COLO829 (cell line): ENCODE results near the gene INKA1.
"Not testable (repeated sequence)": the region's sequence is repeated elsewhere in the genome, so short reads cannot be mapped to it uniquely, and the experiment has no call there.

Experiments used
- DNase-seq: peaks from one replicate; pipeline ENCODE4 v3.0.0; 2012; ENCODE audit warnings: low spot score

The INKA1 gene

DNA sequence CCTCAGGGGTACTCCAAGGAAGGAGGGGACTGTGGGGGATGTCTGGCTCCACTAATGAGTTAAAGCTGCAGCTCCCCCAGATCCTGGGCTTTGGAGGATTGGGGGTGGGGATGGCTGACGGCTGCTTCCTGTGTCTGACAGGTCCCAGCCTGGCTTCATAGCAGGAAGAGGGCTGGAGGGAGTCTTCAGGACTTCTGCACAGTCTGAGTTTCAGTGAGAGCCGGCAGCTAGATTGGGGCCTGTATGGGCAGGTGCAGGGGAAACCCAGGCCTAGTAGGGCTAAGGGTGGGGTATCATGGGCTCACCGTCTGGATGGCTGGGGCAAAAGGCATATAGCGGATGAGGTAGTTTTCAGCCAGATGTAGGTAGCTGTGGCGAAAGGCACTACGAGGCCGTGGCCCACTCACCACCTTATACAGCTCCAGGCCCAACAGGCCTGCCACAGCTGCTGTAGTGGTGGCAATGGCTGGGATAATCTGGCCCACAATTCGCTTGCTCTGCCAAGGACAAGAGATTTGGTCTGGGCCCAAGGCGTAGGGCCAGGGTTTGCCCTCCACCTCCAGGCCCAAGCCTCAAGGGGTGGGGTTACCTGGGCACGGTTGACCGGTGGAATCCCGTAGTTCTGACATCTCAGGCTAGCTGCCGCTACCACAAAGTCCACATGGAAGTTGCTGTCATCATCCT is 4.5 kb downstream of the INKA1 start:
- DNase-seq = no peak

DNA sequence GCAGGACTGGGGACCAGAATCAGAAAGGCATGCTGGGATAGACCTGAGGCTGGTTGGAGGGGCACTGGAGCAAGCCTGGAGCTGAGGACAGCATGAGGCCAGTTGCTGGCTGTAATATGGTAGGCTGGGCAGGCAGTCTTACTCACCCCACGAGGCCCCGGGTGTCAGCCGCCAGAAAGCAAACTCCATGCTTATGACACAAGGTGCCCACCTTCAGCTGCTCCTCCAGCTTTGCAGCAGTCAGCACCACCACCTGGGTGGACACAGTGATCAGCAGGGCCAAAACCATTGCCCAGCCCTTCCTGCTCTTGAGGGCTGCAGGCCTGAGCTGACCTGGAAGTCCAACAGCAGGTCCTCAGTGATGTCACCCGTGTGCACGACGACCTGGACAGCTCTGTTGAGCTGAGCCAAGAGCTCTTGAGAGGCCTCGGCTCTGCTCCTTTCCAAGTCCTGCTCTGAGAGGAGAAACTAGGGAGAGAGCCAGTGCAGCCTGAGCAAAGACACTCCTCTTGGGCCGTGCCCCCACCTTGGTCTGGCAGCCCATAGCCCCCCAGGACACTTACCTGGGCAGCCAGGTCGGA is 9.9 kb downstream of the INKA1 start:
- no peak for DNase-seq

DNA sequence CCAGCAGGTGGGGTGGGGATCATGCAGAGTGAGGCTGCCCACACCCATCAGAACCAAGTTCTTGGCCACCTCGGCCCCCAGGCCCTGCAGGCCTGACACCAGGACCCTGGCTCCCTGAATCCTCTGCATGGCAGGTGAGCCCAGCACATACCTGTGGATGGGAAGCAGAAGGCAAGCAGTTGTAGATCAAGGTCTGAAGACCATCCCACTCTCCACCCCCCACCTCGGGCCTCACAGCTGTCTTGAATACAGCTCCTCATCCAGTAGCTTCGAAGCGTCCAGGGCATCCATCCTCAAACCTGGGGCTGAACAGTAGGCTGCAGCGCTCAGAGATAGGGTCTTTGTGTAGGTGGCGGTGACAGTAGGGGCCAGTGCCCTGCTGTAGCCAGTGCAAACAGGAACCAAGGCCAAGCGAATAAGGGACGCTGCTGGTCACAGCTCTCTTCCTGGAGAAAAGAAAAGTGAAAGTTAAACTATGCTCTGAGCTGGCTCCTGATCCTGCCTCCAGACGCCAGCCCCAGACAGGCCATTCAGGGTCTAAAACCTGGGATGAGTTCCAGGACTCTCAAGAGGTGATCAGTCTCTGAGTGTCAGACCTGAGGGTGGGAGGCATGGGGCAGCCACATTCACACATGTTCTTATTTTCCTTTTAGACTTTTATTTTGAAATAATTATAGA is 10.6 kb downstream of the INKA1 start, which contains the start of gene UBA7:
UBA7 (minus strand) TSS at position 457 of the 678 bp plus-strand sequence; CDS start at position 291, 166 bp downstream.
- DNase-seq = peak; percentile 78

DNA sequence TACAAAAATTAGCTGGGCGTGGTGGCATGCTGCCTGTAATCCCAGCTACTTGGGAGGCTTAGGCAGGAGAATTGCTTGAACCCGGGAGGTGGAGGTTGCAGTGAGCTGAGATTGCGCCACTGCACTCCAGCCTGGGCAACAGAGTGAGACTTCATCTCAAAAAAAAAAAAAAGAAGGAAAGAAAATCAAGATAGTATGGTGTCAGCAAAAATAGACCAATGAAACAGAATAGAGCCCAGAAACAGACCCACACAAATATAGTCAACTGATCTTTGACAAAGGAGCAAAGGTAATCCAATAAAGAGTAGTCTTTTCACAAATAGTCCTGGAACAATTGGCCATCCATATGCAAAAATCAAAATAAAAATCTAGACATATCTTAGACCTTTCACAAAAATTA is 20.1 kb downstream of the INKA1 start:
- DNase-seq = not testable (repeated sequence)

DNA sequence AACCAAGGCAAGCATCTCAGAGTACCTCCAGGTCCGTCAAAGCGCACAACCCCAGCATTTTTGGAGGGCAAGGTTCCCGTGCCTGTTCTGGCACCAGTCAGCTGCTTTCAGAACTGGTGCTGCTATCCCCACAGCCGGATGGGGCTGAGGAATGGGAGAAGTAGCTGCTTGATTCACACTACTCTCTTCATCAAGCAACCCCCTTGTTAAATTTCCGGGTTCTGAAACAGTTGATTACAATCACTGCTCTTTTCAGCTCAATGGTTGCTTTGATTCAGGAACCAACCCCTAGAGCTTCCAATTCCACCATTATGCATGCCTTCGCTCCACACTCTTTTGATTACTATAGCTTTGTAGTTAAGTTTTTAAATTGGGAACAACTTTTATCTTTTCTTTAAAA is 23.0 kb downstream of the INKA1 start:
- peak; percentile 94 for DNase-seq

DNA sequence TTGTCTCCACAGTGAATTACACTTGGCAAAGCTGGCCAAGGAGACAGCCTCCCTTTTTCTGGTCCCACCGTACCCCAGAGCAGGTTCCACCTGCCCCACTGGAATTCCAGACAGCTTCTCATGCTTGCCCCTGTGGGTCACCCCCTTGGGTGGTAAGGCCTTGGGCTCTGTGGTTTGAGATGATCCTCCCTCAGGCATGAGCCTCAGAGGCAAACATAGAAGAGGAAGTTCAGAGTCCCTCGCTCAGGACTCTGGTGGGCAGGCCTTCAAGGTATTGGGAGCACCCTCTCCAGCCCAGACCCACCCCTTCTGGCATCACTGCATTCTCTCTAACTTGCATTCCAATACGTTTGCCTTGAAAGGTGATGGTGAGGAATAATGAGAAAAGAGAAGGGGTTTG is 28.3 kb downstream of the INKA1 start:
- no peak for DNase-seq

DNA sequence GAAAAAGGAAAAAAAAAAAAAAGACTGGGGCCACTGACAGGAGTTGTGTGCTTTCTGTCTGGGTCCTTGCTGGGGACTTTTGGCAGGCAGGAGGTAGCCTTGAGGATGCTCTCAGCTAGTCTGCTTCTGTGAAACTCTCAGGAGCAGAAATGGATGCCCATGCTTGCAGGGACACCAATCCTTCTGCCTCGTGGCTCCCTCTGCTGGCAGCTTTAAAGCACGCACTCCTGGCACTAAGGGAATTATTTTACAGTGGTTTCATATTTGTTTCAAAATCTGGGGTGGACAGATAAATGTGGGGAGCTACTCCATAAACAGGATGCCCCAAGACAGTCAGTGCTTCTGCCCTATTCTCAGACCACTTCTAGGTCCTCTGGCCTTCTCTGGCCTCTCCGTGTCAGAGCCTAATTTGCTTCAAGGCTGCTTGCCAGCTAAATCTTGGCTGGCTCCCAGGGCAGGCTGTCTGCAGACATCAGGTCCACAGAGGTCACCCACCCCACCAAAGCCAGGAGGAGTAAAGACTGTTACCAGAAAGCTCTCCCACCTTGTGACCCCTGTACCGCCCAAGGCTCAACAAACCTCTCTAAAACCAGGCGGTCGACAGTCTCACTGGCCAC is 36.2 kb downstream of the INKA1 start:
- DNase-seq = peak; percentile 81

DNA sequence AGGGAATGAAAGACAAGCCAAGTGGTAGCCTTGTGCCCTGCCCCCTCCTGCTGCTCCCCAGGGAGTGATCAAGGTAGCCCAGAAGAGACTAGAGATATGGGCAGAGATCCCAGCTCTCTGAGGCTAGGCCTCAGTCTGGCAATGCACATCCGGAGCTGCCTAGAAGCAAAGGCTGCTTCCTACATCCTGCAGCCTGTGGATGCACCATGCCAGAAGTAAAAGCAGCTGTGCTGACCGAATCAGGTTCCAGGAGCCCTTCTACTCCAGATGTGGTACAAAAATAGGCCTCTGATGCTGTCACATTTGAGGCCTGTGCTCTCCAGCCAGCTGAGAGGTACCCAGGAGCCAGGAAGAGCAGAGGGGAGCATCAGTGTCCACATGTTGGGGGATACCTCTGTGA is 37.3 kb downstream of the INKA1 start:
- no peak for DNase-seq

DNA sequence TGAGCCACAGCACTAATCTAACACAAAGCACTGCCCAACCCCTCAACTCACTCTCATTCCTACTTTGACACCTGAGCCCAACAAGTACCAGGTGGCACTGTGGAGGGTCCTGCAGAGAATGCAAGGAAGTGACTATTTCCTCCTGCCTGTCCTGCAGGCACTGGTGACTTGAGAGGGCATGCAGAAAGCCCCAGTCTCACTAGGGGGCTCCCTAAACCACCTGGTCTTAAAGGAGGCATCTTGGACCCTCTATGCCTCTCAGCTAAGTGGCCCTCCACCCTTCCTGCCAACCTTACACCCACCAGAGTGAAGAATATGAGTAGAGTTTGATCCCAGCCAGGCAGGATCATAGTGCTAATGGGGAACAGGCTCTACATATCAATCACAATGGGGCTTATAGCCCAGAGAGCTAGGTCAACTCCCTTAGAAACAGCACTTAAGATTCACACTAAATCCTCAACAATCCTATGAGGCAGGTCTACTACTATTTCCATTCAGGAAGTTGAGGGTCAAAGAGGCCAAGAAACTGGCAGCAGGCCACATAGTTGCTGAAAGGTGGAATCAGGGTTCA is 38.1 kb downstream of the INKA1 start:
- DNase-seq = no peak

DNA sequence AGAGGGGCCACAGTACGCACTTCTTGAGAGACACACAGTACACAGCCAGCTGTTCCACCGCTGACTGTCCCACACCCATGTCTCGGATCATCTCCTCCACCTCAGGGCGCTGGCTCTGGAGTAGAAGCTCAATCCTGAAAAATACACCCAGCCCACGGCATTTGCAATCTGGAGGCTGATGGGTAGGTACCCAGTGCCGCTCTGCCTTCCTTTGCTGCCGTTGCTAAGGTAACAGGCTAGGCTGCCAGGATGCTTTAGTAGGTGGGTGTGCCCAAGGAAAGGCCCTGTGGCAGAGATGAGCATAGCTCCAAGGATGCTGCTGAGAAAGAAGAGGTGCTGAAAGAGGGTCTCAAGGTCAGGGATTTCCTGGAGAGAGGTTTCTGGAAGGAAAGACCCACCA is 38.7 kb downstream of the INKA1 start:
- DNase-seq = no peak

DNA sequence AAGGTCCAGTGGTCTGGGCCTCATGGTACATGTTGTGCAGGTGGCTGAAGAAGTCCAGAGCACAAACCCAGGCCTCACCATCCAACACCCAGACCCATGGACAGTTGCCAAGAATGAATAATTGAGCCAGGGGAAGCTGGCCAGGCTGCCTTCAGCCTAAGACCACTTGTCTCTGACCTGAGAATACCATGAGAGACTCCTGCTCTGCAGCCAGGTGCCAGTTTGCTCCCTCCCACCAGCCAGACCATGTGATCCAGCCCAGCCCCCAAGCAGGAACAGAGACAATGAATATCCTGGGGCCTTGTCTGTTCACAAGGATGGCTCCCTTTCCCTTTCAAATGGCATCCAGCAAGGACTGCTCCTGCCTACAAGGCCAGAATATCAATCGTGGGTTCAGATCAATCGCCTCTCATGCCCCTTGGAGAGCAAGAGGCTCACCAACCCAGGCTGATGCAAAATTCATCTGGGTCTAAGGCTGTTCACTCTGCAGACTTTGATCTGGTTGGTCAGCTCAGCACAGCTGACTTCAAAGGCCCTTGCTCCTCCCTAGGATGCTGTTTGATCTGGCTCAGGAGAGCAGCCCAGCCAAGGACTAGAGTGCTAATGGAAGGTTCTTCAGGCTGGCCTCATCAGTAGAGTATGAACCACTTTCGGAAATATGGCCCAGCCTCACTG is 39.9 kb downstream of the INKA1 start:
- DNase-seq = no peak

DNA sequence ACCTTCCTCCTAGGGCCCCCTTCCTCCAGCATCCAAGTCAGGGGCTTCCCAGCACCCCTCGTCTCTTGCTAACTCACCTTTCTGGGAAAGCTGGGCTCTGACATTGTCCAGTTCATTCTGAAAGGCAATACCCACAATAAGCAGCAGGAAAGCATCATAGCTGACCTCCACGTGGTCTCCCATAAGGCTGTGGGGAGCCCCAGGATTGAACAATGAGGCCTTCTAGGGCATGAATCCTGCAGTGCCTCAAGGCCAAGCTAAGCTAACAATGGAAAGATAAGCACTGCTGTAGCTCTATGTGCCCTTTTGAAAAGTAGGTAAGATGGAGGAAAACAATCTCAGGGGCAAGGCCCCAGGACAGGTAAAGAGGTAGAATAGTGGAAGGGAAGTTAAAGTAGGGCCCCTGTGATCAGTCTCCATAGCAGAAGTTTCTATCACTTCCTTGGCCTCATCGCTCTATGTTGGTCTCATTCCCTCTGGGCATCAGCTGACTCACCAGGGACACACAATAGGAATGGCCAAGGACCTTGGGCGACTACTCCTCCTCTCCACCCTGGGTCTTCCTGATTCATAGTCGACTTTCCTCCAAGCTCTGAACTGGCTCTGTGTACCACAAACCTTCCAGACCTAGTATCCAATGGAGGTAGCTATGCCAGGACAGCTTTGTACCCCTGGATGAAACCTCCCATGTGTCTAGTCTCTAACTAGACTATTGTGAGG is 41.6 kb downstream of the INKA1 start:
- no peak for DNase-seq

DNA sequence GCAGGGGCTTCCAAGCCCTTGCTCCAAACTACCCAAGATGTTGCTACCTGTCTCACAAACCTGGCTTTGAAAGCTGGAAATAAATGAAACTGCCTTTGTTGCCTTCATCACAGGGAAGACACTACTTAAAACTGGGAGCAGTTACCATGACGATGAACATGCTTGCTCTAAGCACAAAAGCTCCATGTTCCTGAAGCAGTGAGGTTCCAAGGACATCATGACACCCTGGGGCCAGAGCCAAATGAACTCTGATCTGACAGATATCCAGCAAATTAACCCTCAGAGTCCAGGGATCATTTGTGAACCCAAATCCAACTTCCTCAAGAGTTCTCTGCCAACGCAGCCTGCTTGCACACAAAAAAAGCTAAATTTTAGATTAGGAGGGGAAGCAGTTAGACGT is 42.6 kb downstream of the INKA1 start:
- DNase-seq = no peak
